Osteocyte (in vitro differentiated cells): ENCODE measurements around the gene CTIF. TPM values are rescaled to one million over a fixed set of nuclear protein-coding genes. Genes with fewer than 3 reads are reported as not detected.

Experiments
- DNase-seq: peaks from one replicate; pipeline ENCODE4 v3.0.0; 2021; ENCODE audit warnings: mixed read lengths; ENCODE audit not compliant: unreplicated experiment; ENCODE audit errors: extremely low spot score
- H3K27ac Mint-ChIP-seq: one replicate; pipeline ENCODE4 v1.8.0; 2021; ENCODE audit warnings: mild to moderate bottlenecking, mixed read lengths; ENCODE audit not compliant: unreplicated experiment
- H3K27me3 Mint-ChIP-seq: one replicate; pipeline ENCODE4 v1.8.0; 2021; ENCODE audit warnings: mixed read lengths; ENCODE audit not compliant: unreplicated experiment
- H3K36me3 Mint-ChIP-seq: one replicate; pipeline ENCODE4 v1.8.0; 2021; ENCODE audit warnings: mixed read lengths; ENCODE audit not compliant: unreplicated experiment
- H3K4me1 Mint-ChIP-seq: one replicate; pipeline ENCODE4 v1.8.0; 2021; ENCODE audit warnings: mixed read lengths; ENCODE audit not compliant: unreplicated experiment
- H3K4me3 Mint-ChIP-seq: one replicate; pipeline ENCODE4 v1.8.0; 2021; ENCODE audit warnings: mild to moderate bottlenecking, moderate library complexity, mixed read lengths; ENCODE audit not compliant: unreplicated experiment
- H3K9me3 Mint-ChIP-seq: one replicate; pipeline ENCODE4 v1.8.0; 2021; ENCODE audit warnings: mixed read lengths; ENCODE audit not compliant: unreplicated experiment
- CTCF ChIP-seq: fragments of 200-600 bp; sonication (generic); IDR thresholded peaks from 2 replicates; pipeline ENCODE4 v1.5.0; 2021; ENCODE audit warnings: antibody characterized with exemption, mild to moderate bottlenecking, moderate library complexity
- total RNA-seq: library from RNA; stranded (reverse); gene quantifications from 2 replicates; pipeline ENCODE4 v1.2.1, GENCODE V29; 2021

Gene CTIF
- total RNA-seq, 1 donor from 2014 or later = 172 TPM

- TF ChIP-seq CTCF = no peak
- no peak overlapping the region for H3K4me3 Mint-ChIP-seq
- H3K4me1 Mint-ChIP-seq = peaks cover 89% of the 10 kb centered on the region
- peaks cover 6% of the 10 kb centered on the region for H3K36me3 Mint-ChIP-seq
- DNase-seq = no peak
- H3K9me3 Mint-ChIP-seq = no peaks in the 10 kb centered on the region
- no peaks in the 10 kb centered on the region for H3K27me3 Mint-ChIP-seq
- H3K27ac Mint-ChIP-seq = peak overlapping the region; percentile 93
Measured at GRCh38 chr18:48836806-48837615, 298.2 kb downstream of the CTIF start.

GRCh38 chr18:48837676-48838075, 298.8 kb downstream of the CTIF start:
- no peaks in the 10 kb centered on the region for H3K27me3 Mint-ChIP-seq
- DNase-seq = no peak
- no peak overlapping the region for H3K4me3 Mint-ChIP-seq
- TF ChIP-seq CTCF = no peak
- H3K36me3 Mint-ChIP-seq = peaks cover 6% of the 10 kb centered on the region
- H3K9me3 Mint-ChIP-seq = no peaks in the 10 kb centered on the region
- H3K4me1 Mint-ChIP-seq = peaks cover 89% of the 10 kb centered on the region
- H3K27ac Mint-ChIP-seq = peak overlapping the region; percentile 93

- no peak overlapping the region for H3K4me3 Mint-ChIP-seq
Measured at GRCh38 chr18:48838166-48838775, 299.4 kb downstream of the CTIF start.

GRCh38 chr18:48838921-48839818, 300.3 kb downstream of the CTIF start:
- peak overlapping the region; percentile 12 for H3K4me3 Mint-ChIP-seq
- H3K9me3 Mint-ChIP-seq = no peaks in the 10 kb centered on the region
- peaks cover 88% of the 10 kb centered on the region for H3K4me1 Mint-ChIP-seq
- no peaks in the 10 kb centered on the region for H3K27me3 Mint-ChIP-seq
- no peak for DNase-seq
- TF ChIP-seq CTCF = no peak
- H3K36me3 Mint-ChIP-seq = peaks cover 11% of the 10 kb centered on the region
- H3K27ac Mint-ChIP-seq = peak overlapping the region; percentile 93

More at GRCh38 chr18:48838166-48838775, 299.4 kb downstream of the CTIF start:
- Mint-ChIP-seq H3K27ac (peak overlapping the region; percentile 93), H3K9me3 (no peaks in the 10 kb centered on the region), H3K36me3 (peaks cover 6% of the 10 kb centered on the region), H3K27me3 (no peaks in the 10 kb centered on the region), H3K4me1 (peaks cover 88% of the 10 kb centered on the region)
- TF ChIP-seq CTCF = no peak
- no peak for DNase-seq
